ENCODE results near the gene PLCB1. TPM values are rescaled to one million over a fixed set of nuclear protein-coding genes. Genes with fewer than 3 reads are reported as not detected.

Gene PLCB1
- total and polyA plus RNA-seq, 2 donors (not counting 3 experiments of a cell fraction or from before 2014, with no cell fraction given): 10.2 to 53.4 TPM

GRCh38 chr20:8512003-8512402 lies 379.9 kb downstream of the PLCB1 start:
- Histone ChIP-seq H3K36me3 (ENCODE audit: control insufficient read depth in 2 of 2, extremely low read depth in 1 of 2, insufficient read depth in 2 of 2, low read length in 2 of 2) (no peaks in the 10 kb centered on the region), H3K9me3 (replicated peaks; ENCODE audit: control insufficient read depth, insufficient read depth, low read length) (no peaks in the 10 kb centered on the region), H3K27me3 (ENCODE audit: control insufficient read depth in 2 of 2, insufficient read depth in 2 of 2, low read length in 2 of 2) (no peaks in the 10 kb centered on the region), H3K79me2 (ENCODE audit: control insufficient read depth, insufficient read depth, low read length) (no peaks in the 10 kb centered on the region), H3K9me1 (replicated peaks; ENCODE audit: control insufficient read depth, extremely low read depth, insufficient read depth, low read length) (no peaks in the 10 kb centered on the region), H3K4me2 (ENCODE audit: insufficient read depth, low read length) (no peak overlapping the region), H2AFZ (ENCODE audit: low read depth, low read length) (no peak overlapping the region), H3K27ac (ENCODE audit: insufficient read depth, low read depth, low read length) (no peak overlapping the region), H3K9ac (replicated peaks; ENCODE audit: extremely low read depth, insufficient read depth, low read length) (no peak overlapping the region), H4K20me1 (replicated peaks; ENCODE audit: control insufficient read depth, extremely low read depth, insufficient read depth, low read length) (no peaks in the 10 kb centered on the region), H3K4me1 (ENCODE audit: control insufficient read depth, extremely low read depth, insufficient read depth, low read length) (no peaks in the 10 kb centered on the region), H3K4me3 (replicated peaks in 1 of 3; ENCODE audit: insufficient read depth in 1 of 3, low read depth in 1 of 3, low read length in 3 of 3) (no peak overlapping the region)
- ChIA-PET POLR2A (no interaction called here), CTCF (interaction anchor here (1.0 kb wide), 1 partner anchor 10 kb away, joined by 3 read pairs; no protein-coding TSS in a partner anchor)
- BruUV-seq (replicated peaks): no TSS peak
- DNase-seq (ENCODE audit: low read depth, low spot score) (no peak), FAIRE-seq (no peak)
- dilution Hi-C loops (cut with MboI; ENCODE audit: extremely low pct_ligation_motif_present, low sequenced_read_pairs): no loop called here
- intact Hi-C loops (cut with micrococcal nuclease): no loop called here
- TF ChIP-seq CTCF (IDR thresholded peaks at IDR 0.05; ENCODE audit: extremely low read depth in 1 of 2, insufficient read depth in 1 of 2, low read depth in 1 of 2, low read length in 2 of 2) (no peak), GATA2 (IDR thresholded peaks at IDR 0.05; ENCODE audit: insufficient read depth, insufficient read length, low read depth, low read length) (no peak), MYC (IDR thresholded peaks at IDR 0.05; ENCODE audit: low read depth, low read length) (no peak), POLR2A (IDR thresholded peaks at IDR 0.05; ENCODE audit: low read depth, low read length) (no peak)

GRCh38 chr20:8515810-8516435 lies 383.9 kb downstream of the PLCB1 start:
- Histone ChIP-seq H3K4me1 (ENCODE audit: control insufficient read depth, extremely low read depth, insufficient read depth, low read length) (no peaks in the 10 kb centered on the region), H2AFZ (ENCODE audit: low read depth, low read length) (no peak overlapping the region), H3K79me2 (ENCODE audit: control insufficient read depth, insufficient read depth, low read length) (no peaks in the 10 kb centered on the region), H3K4me2 (ENCODE audit: insufficient read depth, low read length) (no peak overlapping the region), H3K4me3 (replicated peaks in 1 of 3; ENCODE audit: insufficient read depth in 1 of 3, low read depth in 1 of 3, low read length in 3 of 3) (no peak overlapping the region), H3K36me3 (ENCODE audit: control insufficient read depth in 2 of 2, extremely low read depth in 1 of 2, insufficient read depth in 2 of 2, low read length in 2 of 2) (no peaks in the 10 kb centered on the region), H3K9me3 (replicated peaks; ENCODE audit: control insufficient read depth, insufficient read depth, low read length) (no peaks in the 10 kb centered on the region), H3K27ac (ENCODE audit: insufficient read depth, low read depth, low read length) (no peak overlapping the region), H3K9me1 (replicated peaks; ENCODE audit: control insufficient read depth, extremely low read depth, insufficient read depth, low read length) (no peaks in the 10 kb centered on the region), H4K20me1 (replicated peaks; ENCODE audit: control insufficient read depth, extremely low read depth, insufficient read depth, low read length) (no peaks in the 10 kb centered on the region), H3K27me3 (ENCODE audit: control insufficient read depth in 2 of 2, insufficient read depth in 2 of 2, low read length in 2 of 2) (no peaks in the 10 kb centered on the region), H3K9ac (replicated peaks; ENCODE audit: extremely low read depth, insufficient read depth, low read length) (no peak overlapping the region)
- TF ChIP-seq EZH2 (IDR thresholded peaks at IDR 0.05; ENCODE audit: borderline replicate concordance, low read depth, low read length, severe bottlenecking) (no peak), MYC (IDR thresholded peaks at IDR 0.05; ENCODE audit: low read depth, low read length) (no peak), GATA2 (IDR thresholded peaks at IDR 0.05; ENCODE audit: insufficient read depth, insufficient read length, low read depth, low read length) (no peak), POLR2AphosphoS5 (IDR thresholded peaks at IDR 0.05; ENCODE audit: insufficient read depth, low read depth, low read length) (no peak), FOS (IDR thresholded peaks at IDR 0.05; ENCODE audit: borderline replicate concordance, insufficient read depth, low read length) (no peak), CTCF (IDR thresholded peaks at IDR 0.05; ENCODE audit: extremely low read depth in 1 of 2, insufficient read depth in 1 of 2, low read depth in 1 of 2, low read length in 2 of 2) (no peak), POLR2A (IDR thresholded peaks at IDR 0.05; ENCODE audit: low read depth, low read length) (no peak), MAX (IDR thresholded peaks at IDR 0.05; ENCODE audit: insufficient read depth, insufficient read length) (no peak), JUN (IDR thresholded peaks at IDR 0.05; ENCODE audit: borderline replicate concordance, insufficient read depth, insufficient read length, low read depth) (no peak)
- intact Hi-C loops (cut with micrococcal nuclease): no loop called here
- dilution Hi-C loops (cut with MboI; ENCODE audit: extremely low pct_ligation_motif_present, low sequenced_read_pairs): no loop called here
- FAIRE-seq (no peak), DNase-seq (ENCODE audit: low read depth, low spot score) (no peak)
- no TSS peak for BruUV-seq (replicated peaks)
- ChIA-PET POLR2A (no interaction called here), CTCF (interaction anchor here (0.6 to 1.1 kb wide), 2 partner anchors 10 to 14 kb away, joined by 3 read pairs; no protein-coding TSS in a partner anchor)
